Esophagus muscularis mucosa (tissue), 3 donors: ENCODE data around the gene MSRB2.

ENCODE experiments used
- POLR2A ChIP-seq: fragments of 450-650 bp; IDR thresholded peaks from one replicate; pipeline ENCODE4 v1.6.1; 2017; ENCODE audit warnings: antibody characterized with exemption, moderate library complexity, mild to moderate bottlenecking, low read depth
- TF ChIP-seq, protein P1 (sequence below), 3 experiments: fragments of 200-600 bp in 2 of 3; fragments of 450-650 bp in 1 of 3; sonication (generic) in 2 of 3; IDR thresholded peaks; one replicate each; pipeline ENCODE4 v1.5.1; 2017 to 2019; ENCODE audit warnings: antibody characterized with exemption in 3 of 3, mild to moderate bottlenecking in 2 of 3, moderate library complexity in 1 of 3

DNA sequence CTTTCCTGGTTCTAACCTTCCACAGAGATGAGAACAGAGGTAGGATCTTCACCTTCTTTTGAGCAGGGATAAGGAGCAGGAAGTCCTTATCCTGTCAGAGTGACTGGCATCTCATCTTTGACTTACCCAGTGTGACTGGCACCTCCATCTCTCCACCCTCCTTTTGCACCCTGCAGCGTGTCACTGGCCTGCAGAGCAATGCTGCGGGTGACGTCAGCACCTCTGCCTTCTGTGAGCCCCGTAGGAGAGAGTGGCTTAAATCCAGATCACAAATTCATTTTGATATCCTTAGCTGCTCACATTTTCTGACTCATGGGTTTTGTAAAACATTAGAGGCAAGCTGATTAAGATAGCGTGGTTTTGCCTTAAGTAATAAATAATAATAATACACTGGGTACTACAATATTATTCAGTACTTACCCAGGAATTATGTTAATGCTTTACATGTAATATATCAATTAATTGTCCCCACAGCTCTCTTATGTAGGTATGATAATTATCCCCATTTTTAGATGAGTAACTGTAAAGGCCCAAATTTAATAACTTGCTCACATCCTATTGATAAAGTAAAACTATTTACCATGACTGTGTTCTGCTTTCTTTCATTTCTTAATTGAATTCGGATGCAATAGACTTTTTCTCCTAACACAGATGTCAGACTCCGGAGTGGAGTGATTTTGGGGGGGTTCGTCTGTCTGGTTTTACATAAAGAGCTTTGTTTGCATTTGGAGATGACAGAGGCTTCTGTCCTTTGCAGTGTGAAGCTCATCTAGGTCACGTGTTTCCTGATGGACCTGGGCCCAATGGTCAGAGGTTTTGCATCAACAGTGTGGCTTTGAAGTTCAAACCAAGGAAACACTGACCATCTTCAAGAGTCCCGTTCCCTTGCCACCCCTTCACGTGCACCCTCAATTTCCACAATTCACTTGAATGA lies 24.9 kb downstream of the MSRB2 start:
- TF ChIP-seq, protein P1, sequence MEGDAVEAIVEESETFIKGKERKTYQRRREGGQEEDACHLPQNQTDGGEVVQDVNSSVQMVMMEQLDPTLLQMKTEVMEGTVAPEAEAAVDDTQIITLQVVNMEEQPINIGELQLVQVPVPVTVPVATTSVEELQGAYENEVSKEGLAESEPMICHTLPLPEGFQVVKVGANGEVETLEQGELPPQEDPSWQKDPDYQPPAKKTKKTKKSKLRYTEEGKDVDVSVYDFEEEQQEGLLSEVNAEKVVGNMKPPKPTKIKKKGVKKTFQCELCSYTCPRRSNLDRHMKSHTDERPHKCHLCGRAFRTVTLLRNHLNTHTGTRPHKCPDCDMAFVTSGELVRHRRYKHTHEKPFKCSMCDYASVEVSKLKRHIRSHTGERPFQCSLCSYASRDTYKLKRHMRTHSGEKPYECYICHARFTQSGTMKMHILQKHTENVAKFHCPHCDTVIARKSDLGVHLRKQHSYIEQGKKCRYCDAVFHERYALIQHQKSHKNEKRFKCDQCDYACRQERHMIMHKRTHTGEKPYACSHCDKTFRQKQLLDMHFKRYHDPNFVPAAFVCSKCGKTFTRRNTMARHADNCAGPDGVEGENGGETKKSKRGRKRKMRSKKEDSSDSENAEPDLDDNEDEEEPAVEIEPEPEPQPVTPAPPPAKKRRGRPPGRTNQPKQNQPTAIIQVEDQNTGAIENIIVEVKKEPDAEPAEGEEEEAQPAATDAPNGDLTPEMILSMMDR (IDR thresholded peaks at IDR 0.05): no peak
- no peak for TF ChIP-seq POLR2A
